HG03175 (cell line): ENCODE results near the gene HNRNPUL1.
A peak's percentile ranks its signal among the peaks of the same experiment; 100 is the strongest.
"Not testable (repeated sequence)": the region's sequence is repeated elsewhere in the genome, so short reads cannot be mapped to it uniquely, and the experiment has no call there.

ENCODE experiments used
- ATAC-seq: cut with Tn5 transposase; IDR thresholded peaks from one replicate; pipeline ENCODE4 v1.9.1; 2021; ENCODE audit warnings: mild to moderate bottlenecking, moderate library complexity; ENCODE audit not compliant: unreplicated experiment

HNRNPUL1 gene

DNA sequence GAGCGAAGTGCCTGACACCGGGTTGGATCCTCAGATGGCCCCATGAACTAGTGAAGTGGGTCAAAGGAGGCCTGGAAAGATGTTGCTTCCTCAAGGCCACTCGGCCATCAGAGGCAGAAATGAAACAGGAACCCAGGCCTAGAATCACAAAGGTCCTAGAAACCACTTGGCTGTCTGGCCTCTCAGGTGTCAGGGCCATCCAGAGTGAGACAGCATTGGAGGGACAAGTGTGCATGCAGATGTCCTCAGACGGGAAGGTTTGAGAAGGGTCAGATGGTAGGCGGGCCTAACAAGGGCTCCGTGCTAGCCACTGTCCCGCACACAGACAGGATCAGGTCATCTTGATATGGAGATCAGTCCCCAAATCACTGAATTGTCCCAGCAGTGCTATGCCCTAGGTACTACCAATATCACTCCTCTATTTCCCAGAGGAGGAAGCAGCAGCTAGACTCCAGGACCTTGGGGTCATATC, 60.1 kb downstream of the HNRNPUL1 start:
- ATAC-seq: no peak

- ATAC-seq: no peak
These were observed 60.9 kb downstream of the HNRNPUL1 start for GRCh38 chr19:41324921-41325639.

DNA sequence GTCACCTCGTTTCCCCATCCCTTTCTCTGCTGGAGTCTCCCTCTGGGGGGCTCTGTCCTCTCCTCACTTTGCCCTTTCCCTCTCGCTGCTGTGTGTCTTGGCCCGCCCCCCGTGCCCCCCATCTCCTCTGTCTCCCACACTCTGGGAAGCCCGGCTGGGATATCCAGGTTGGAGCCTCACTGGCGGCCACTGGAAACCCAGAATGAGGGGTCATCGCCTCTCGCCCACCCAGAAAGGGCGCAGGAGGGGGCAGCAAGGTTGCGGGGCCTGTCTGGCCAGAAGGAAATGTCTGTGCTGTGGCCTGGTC, 61.4 kb downstream of the HNRNPUL1 start:
- ATAC-seq: no peak

GRCh38 chr19:41325947-41326706, 62.0 kb downstream of the HNRNPUL1 start:
- ATAC-seq: no peak

GRCh38 chr19:41327076-41327575, 63.0 kb downstream of the HNRNPUL1 start:
- ATAC-seq: no peak

DNA sequence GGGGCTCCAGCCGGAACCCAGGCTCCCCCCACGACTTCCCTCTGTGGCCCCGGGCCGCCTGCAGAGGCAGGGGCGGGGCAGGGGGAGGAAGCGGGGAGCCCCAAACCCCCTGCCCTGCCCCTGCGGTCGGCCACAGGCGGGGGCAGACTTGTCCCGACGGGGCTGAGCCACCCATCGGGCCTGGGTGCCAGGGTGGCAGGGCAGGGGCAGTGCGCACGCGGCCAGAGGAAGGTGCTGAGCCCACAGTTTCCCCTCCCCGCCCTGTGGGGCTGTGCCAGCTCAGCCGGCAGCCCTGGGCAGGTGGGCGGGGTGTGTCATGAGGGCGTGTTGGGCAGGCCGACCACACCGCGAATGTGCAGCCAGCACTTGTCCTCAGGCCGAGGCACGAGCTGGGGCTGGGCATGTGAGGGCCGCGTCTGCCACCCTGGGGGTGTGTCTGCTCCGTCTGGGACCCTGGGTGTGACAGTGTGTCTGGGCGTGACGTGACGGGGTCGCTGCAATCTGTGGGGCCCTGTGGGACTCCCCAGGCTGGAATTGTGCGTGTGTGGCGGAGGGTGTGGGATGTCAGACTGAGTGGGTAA, 63.5 kb downstream of the HNRNPUL1 start:
- ATAC-seq: peak; percentile 65

DNA sequence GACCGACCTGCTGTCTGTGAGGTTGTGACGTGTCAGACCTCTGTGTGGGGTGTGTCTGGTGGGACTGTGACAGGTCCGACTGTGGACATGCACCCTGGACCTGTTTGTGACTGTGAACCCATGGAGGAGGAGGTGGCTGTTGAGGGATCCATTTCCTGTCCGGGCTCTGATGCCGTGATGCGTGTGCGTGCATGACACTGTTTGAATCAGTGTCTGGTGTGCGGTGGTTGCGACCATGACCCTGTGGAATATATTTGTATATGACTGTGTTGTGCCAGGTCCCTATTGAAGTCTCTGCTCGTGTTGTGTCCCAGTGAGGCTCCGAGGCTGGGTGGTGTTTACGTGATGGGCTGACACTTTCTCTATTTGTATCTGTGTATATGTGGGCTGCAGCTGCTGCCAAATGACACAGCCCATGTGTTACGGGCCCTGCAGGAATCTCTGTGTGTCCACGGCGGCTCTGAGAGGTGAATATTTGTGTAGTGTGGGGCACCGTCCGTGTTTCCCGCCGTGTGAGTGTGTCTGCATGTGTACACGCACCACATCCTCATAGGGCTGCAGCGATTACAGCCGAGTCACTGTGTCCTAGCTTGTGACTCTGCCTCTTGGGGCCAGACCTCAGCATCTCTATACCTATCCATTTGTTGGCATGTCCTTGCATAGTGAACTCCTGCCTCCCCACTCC, 64.1 kb downstream of the HNRNPUL1 start:
- ATAC-seq: peak; percentile 5

DNA sequence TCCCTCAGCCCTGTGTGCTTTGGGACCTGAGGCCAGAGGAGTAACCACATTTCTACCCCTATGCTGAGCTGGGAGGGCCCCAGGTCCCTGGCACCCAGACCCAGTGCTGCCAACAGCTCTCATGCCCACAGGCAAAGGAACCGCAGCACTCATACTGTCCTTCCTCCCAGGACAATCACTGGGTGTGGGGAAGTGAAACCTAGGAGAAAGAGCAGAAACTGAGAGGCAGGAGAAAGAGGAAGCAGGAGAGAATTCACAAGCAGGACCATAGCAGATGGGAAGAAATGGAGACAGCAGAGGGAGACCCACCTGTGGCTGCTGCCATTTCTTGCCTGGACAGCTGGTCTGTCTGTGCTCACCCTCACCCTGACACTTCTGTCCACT, 64.7 kb downstream of the HNRNPUL1 start:
- no peak for ATAC-seq

GRCh38 chr19:41330481-41330880, 66.3 kb downstream of the HNRNPUL1 start:
- no peak for ATAC-seq

DNA sequence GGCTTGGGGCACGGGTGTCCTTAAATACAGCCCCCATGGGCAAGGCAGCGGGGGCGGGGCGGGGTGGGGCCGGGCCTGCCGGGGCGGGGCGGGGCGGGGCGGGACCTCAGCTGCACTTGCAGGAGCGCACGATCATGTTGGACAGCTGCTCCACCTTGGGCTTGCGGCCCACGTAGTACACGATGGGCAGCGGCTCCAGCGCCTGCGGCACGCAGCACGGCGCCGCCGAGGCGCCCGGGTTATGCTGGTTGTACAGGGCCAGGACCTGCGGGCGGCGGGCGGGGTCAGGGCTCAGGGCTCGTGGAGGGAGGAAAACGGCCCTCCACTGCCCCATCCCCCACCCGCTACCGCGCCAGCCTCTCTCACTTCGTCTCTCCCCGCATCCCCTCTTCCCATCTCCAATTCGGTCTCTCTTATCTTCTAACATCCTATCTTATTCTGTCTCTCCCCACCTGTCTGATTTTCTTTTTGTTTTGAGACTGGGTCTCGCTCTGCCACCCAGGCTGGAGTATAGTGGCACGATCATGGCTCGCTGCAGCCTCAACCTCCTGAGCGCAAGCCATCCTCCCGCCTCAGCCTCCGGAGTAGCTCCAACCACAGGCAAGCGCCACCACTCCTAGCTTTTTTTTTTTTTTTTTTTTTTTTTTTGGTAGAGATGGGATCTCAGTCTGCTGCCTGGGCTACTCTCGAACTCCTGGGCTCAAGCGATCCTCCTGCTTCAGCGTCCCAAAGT, 66.9 kb downstream of the HNRNPUL1 start:
- ATAC-seq: no peak

DNA sequence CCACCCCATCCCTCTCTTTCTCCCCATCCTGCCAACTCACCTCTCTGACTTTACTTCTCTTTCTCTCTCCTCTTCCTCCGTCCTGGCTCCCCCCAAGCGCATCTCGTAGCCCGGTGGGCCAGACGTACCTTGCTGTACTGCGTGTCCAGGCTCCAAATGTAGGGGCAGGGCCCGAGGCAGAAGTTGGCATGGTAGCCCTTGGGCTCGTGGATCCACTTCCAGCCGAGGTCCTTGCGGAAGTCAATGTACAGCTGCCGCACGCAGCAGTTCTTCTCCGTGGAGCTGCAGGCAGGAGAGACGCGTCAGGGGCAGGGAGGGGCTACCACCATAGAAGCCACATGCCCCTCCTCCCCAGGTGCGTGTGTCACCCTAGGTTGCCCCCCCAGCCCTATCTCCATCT, 67.8 kb downstream of the HNRNPUL1 start:
- no peak for ATAC-seq

- no peak for ATAC-seq
These were observed 68.3 kb downstream of the HNRNPUL1 start for GRCh38 chr19:41332468-41332867.

DNA sequence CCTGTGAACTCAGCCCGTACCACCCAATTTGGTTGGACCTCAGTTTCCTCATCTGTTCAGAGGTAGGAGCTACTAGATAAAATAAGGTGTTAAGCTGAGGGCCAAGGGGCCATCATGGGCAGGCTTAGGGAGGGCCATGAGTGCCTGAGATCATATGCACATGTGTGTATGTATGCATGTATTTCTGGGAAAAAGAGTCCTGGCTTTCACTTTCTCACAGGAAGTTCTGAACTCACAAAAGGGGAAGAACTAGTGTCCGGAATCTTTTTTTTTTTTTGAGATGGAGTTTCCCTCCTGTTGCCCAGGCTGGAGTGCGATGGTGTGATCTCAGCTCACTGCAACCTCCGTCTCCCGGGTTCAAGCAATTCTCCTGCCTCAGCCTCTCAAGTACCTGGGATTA, 70.6 kb downstream of the HNRNPUL1 start:
- ATAC-seq: no peak

- no peak for ATAC-seq
These were observed 71.3 kb downstream of the HNRNPUL1 start for GRCh38 chr19:41335467-41335866.

DNA sequence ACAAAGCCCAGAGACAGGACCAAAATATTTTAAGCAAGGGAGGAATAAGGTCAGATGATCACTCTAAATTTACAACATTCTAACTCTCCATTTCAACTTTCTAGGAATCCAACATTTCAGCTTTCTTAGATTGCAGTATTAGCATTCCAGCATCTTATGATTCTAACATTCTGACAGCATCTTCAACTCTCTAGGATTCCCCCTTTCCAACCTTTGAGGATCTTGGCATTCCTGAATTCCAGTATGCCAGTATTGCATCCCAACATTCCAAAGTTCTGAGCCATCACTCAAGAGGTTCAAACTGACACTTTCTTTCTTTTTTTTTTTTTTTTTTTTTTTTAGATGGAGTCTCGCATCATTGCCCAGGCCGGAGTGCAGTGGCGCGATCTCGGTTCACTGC, 75.8 kb downstream of the HNRNPUL1 start:
- ATAC-seq: no peak

GRCh38 chr19:41341669-41342490, 77.7 kb downstream of the HNRNPUL1 start:
- no peak for ATAC-seq

GRCh38 chr19:41344162-41344561, 80.0 kb downstream of the HNRNPUL1 start:
- no peak for ATAC-seq

- not testable (repeated sequence) for ATAC-seq
These were observed 82.7 kb downstream of the HNRNPUL1 start for GRCh38 chr19:41346916-41347315.

DNA sequence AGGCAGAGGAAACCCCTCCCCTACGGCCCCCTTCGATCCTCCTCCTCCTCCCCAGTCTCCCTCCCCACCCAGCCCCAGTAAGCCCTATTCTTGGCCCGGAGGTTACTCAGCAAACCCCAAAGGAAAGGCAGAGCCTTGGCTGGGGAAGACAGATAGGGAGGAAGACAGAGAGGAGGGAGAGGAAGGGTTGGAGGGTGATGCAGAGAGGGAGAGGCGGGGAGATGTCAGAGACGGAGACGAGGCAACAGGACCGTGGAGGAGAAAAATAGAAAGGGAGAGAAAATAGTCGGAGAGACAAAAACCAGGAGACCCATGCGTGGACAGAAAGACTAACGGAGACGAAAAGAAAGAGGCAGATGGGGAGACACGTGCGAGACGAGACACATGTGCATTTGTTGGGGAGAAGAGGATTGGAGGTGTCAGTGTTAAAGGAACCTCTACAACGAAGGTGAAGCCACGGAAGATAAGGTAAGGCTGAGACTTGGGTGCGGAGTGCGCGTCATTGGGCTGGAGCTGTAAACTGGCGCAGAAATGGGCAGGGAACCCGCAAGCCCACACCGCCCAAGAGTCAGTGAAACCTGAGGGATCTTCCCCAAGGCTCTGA, 86.7 kb downstream of the HNRNPUL1 start:
- ATAC-seq: peak; percentile 3
